LNCaP clone FGC (cell line): Measurements from ENCODE around the gene TBX21.

ENCODE experiments used
- DNase-seq: peaks from one replicate; pipeline ENCODE4 v3.0.0-alpha.2; 2011; ENCODE audit warnings: low read depth
- H3K4me3 ChIP-seq: 2 replicates; pipeline ENCODE4 v1.5.1; 2011; ENCODE audit warnings: mild to moderate bottlenecking, low read depth, low read length, control low read depth
- CTCF ChIP-seq: IDR thresholded peaks from 2 replicates; pipeline ENCODE4 v1.5.1; 2012; ENCODE audit warnings: mild to moderate bottlenecking; ENCODE audit not compliant: control insufficient read depth, insufficient read depth; ENCODE audit errors: extremely low read depth

The TBX21 gene

GRCh38 chr17:47742319-47743181 is 9.5 kb downstream of the TBX21 start:
- no peak for DNase-seq
- no peak overlapping the region for H3K4me3 ChIP-seq
- TF ChIP-seq CTCF = peak; percentile 32

GRCh38 chr17:47744168-47745036 is 11.4 kb downstream of the TBX21 start:
- no peak for DNase-seq
- TF ChIP-seq CTCF = no peak

GRCh38 chr17:47745037-47745380 is 12.0 kb downstream of the TBX21 start:
- no peak for DNase-seq
- no peak overlapping the region for H3K4me3 ChIP-seq
- no peak for TF ChIP-seq CTCF

More at GRCh38 chr17:47744168-47745036, 11.4 kb downstream of the TBX21 start:
- no peak overlapping the region for H3K4me3 ChIP-seq

GRCh38 chr17:47751471-47751870 is 18.4 kb downstream of the TBX21 start:
- no peak for DNase-seq
- no peak overlapping the region for H3K4me3 ChIP-seq
- TF ChIP-seq CTCF = no peak

GRCh38 chr17:47757386-47757785 is 24.4 kb downstream of the TBX21 start:
- no peak overlapping the region for H3K4me3 ChIP-seq
- TF ChIP-seq CTCF = no peak
- DNase-seq = no peak

- DNase-seq = no peak
- H3K4me3 ChIP-seq = no peak overlapping the region
- TF ChIP-seq CTCF = no peak
Observed at GRCh38 chr17:47760409-47761140, 27.5 kb downstream of the TBX21 start.
